Keratinocyte (primary cell): ENCODE data around the gene PRSS35.
"Not testable (repeated sequence)": the region's sequence is repeated elsewhere in the genome, so short reads cannot be mapped to it uniquely, and the experiment has no call there.

Experiments used
- EZH2 ChIP-seq: IDR thresholded peaks from one replicate; pipeline ENCODE4 v1.6.1; 2012; ENCODE audit warnings: inconsistent platforms, mild to moderate bottlenecking, low read length, moderate library complexity
- TF ChIP-seq, protein P1 (sequence below), 3 experiments: IDR thresholded peaks in 1 of 3; conservative IDR thresholded peaks in 1 of 3; optimal IDR thresholded peaks in 1 of 3; 2 replicates in 2 of 3; 3 replicates in 1 of 3; pipeline versions ENCODE3 to v1.5.1; 2011; ENCODE audit warnings: low read length in 3 of 3, mild to moderate bottlenecking in 3 of 3, moderate library complexity in 2 of 3, control low read depth in 1 of 3, inconsistent platforms in 1 of 3; ENCODE audit not compliant: insufficient read depth in 2 of 3; ENCODE audit errors: extremely low read depth in 1 of 3

DNA sequence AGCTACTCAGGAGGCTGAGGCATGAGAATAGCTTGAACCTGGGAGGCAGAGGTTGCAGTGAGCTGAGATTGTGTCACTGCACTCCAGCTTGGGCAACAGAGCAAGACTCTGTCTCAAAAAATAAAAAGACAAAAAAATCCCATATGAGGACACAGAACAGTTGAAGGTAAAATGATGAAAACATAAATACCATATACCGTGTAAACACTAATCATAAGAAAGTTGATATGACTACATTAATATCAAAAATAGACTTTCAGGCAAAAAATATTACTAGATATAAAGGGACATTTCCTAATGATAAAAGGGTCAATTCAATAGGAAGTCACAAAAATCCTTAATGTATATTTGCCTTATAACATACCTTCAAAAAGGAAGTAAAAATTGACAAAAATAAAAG, 30.4 kb upstream of the PRSS35 start:
- TF ChIP-seq, protein P1, sequence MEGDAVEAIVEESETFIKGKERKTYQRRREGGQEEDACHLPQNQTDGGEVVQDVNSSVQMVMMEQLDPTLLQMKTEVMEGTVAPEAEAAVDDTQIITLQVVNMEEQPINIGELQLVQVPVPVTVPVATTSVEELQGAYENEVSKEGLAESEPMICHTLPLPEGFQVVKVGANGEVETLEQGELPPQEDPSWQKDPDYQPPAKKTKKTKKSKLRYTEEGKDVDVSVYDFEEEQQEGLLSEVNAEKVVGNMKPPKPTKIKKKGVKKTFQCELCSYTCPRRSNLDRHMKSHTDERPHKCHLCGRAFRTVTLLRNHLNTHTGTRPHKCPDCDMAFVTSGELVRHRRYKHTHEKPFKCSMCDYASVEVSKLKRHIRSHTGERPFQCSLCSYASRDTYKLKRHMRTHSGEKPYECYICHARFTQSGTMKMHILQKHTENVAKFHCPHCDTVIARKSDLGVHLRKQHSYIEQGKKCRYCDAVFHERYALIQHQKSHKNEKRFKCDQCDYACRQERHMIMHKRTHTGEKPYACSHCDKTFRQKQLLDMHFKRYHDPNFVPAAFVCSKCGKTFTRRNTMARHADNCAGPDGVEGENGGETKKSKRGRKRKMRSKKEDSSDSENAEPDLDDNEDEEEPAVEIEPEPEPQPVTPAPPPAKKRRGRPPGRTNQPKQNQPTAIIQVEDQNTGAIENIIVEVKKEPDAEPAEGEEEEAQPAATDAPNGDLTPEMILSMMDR (optimal IDR thresholded peaks at IDR 0.05 in 1 of 3, IDR thresholded peaks at IDR 0.05 in 1 of 3, conservative IDR thresholded peaks at IDR 0.05 in 1 of 3; ENCODE audit: extremely low read depth in 1 of 3, insufficient read depth in 2 of 3, low read length in 3 of 3): not testable (repeated sequence)
- TF ChIP-seq EZH2: not testable (repeated sequence)
